Natural killer cell treated with Interleukin-12 subunit alpha and Interleukin-12 subunit beta and Interleukin-15 and Interleukin-18, amount 100 ng/mL, for 72 hours (primary cell): Measurements from ENCODE around the gene PTPN2. TPM values are rescaled to one million over a fixed set of nuclear protein-coding genes. Genes with fewer than 3 reads are reported as not detected.
A peak's percentile ranks its signal among the peaks of the same experiment; 100 is the strongest.

Source experiments
- ATAC-seq, 2 donors: fragments of 150-1000 bp; cut with Tn5 transposase in 1 of 2; sonication (Bioruptor Pico), chemical (Tn5 transposase) in 1 of 2; 2 replicates each; pipeline ENCODE4 v1.10.0; 2021
- DNase-seq: peaks from one replicate; pipeline ENCODE4 v3.0.0; 2022; ENCODE audit warnings: low spot score
- H3K27ac Mint-ChIP-seq, 2 donors: 1 replicate in 1 of 2; 2 replicates in 1 of 2; pipeline ENCODE4 v1.8.0; 2022; ENCODE audit warnings: mixed read lengths in 2 of 2, mild to moderate bottlenecking in 1 of 2, moderate library complexity in 1 of 2
- H3K27me3 Mint-ChIP-seq, 2 donors: 1 replicate in 1 of 2; 2 replicates in 1 of 2; pipeline ENCODE4 v1.8.0; 2022; ENCODE audit warnings: mixed read lengths in 2 of 2
- H3K36me3 Mint-ChIP-seq: one replicate; pipeline ENCODE4 v1.8.0; 2022; ENCODE audit warnings: mixed read lengths
- H3K4me1 Mint-ChIP-seq, 2 donors: 1 replicate in 1 of 2; 2 replicates in 1 of 2; pipeline ENCODE4 v1.8.0; 2022; ENCODE audit warnings: low read depth in 2 of 2, mixed read lengths in 2 of 2, mild to moderate bottlenecking in 1 of 2
- H3K4me3 Mint-ChIP-seq: one replicate; pipeline ENCODE4 v1.8.0; 2022; ENCODE audit warnings: mixed read lengths
- H3K9me3 Mint-ChIP-seq: 2 replicates; pipeline ENCODE4 v1.8.0; 2022; ENCODE audit warnings: mixed read lengths
- total RNA-seq, 2 donors: library from RNA; stranded (reverse); gene quantifications; one replicate each; pipeline ENCODE4 v1.2.3, GENCODE V29; 2022

The PTPN2 gene
- total RNA-seq, 2 donors from 2014 or later = 151 to 156 TPM

- ATAC-seq = peak; percentile 51 to 76
- Mint-ChIP-seq H3K27me3 (no peaks in the 10 kb centered on the region), H3K4me3 (peak overlapping the region; percentile 78), H3K36me3 (peaks cover 50% of the 10 kb centered on the region), H3K4me1 (peaks cover 57 to 64% of the 10 kb centered on the region in 2 donors), H3K9me3 (no peaks in the 10 kb centered on the region), H3K27ac (peak overlapping the region; percentile 82 to 91)
- DNase-seq = no peak
Observed at GRCh38 chr18:12819841-12820240, 64.2 kb downstream of the PTPN2 start.

- Mint-ChIP-seq H3K36me3 (peaks cover 50% of the 10 kb centered on the region), H3K27ac (peak overlapping the region; percentile 82 to 91), H3K9me3 (no peaks in the 10 kb centered on the region), H3K4me3 (peak overlapping the region; percentile 78), H3K4me1 (peaks cover 59 to 63% of the 10 kb centered on the region in 2 donors), H3K27me3 (no peaks in the 10 kb centered on the region)
- DNase-seq (peak; percentile 81), ATAC-seq (peak; percentile 97 to 99)
Observed at GRCh38 chr18:12819322-12819721, 64.7 kb downstream of the PTPN2 start.

GRCh38 chr18:12818243-12818642, 65.8 kb downstream of the PTPN2 start:
- Mint-ChIP-seq H3K4me3 (peak overlapping the region; percentile 44), H3K36me3 (peaks cover 48% of the 10 kb centered on the region), H3K9me3 (no peaks in the 10 kb centered on the region), H3K27me3 (no peaks in the 10 kb centered on the region), H3K27ac (peak overlapping the region; percentile 82 to 91), H3K4me1 (peaks cover 56 to 60% of the 10 kb centered on the region in 2 donors)
- no peak for DNase-seq
- ATAC-seq = no peak

- H3K4me3 Mint-ChIP-seq = peak overlapping the region; percentile 23
- H3K27me3 Mint-ChIP-seq = no peaks in the 10 kb centered on the region
- peak overlapping the region; percentile 60 to 91 for H3K27ac Mint-ChIP-seq
- DNase-seq (no peak), ATAC-seq (no peak)
- H3K4me1 Mint-ChIP-seq = peaks cover 46 to 53% of the 10 kb centered on the region in 2 donors
- H3K9me3 Mint-ChIP-seq = no peaks in the 10 kb centered on the region
- peaks cover 36% of the 10 kb centered on the region for H3K36me3 Mint-ChIP-seq
Observed at GRCh38 chr18:12816451-12816850, 67.6 kb downstream of the PTPN2 start.

GRCh38 chr18:12811191-12811950, 72.7 kb downstream of the PTPN2 start:
- DNase-seq (no peak), ATAC-seq (peak in 1 of 2 donors; percentile 43)
- Mint-ChIP-seq H3K36me3 (peaks cover 45% of the 10 kb centered on the region), H3K27me3 (no peaks in the 10 kb centered on the region), H3K9me3 (no peaks in the 10 kb centered on the region), H3K27ac (peak overlapping the region; percentile 22 to 72), H3K4me3 (no peak overlapping the region), H3K4me1 (peaks cover 24 to 47% of the 10 kb centered on the region in 2 donors)

- H3K27ac Mint-ChIP-seq = peak overlapping the region in 1 of 2 donors; percentile 65
- no peak overlapping the region for H3K4me3 Mint-ChIP-seq
- peaks cover 27 to 47% of the 10 kb centered on the region in 2 donors for H3K4me1 Mint-ChIP-seq
- H3K9me3 Mint-ChIP-seq = peaks cover 5% of the 10 kb centered on the region
- H3K36me3 Mint-ChIP-seq = peaks cover 49% of the 10 kb centered on the region
- H3K27me3 Mint-ChIP-seq = no peaks in the 10 kb centered on the region
- ATAC-seq (no peak), DNase-seq (no peak)
Observed at GRCh38 chr18:12803069-12803936, 80.7 kb downstream of the PTPN2 start.

GRCh38 chr18:12802538-12802937, 81.5 kb downstream of the PTPN2 start:
- ATAC-seq = no peak
- Mint-ChIP-seq H3K4me3 (no peak overlapping the region), H3K36me3 (peaks cover 47% of the 10 kb centered on the region), H3K9me3 (peaks cover 5% of the 10 kb centered on the region), H3K4me1 (peaks cover 27 to 47% of the 10 kb centered on the region in 2 donors), H3K27ac (peak overlapping the region in 1 of 2 donors; percentile 65), H3K27me3 (no peaks in the 10 kb centered on the region)
- DNase-seq = no peak

- Mint-ChIP-seq H3K4me1 (peaks cover 0 to 16% of the 10 kb centered on the region in 2 donors), H3K27me3 (no peaks in the 10 kb centered on the region), H3K9me3 (no peaks in the 10 kb centered on the region), H3K27ac (no peak overlapping the region), H3K4me3 (no peak overlapping the region), H3K36me3 (peaks cover 7% of the 10 kb centered on the region)
- ATAC-seq (no peak), DNase-seq (no peak)
Observed at GRCh38 chr18:12796448-12796847, 87.6 kb downstream of the PTPN2 start.

GRCh38 chr18:12791610-12792009, 92.4 kb downstream of the PTPN2 start:
- peaks cover 0 to 9% of the 10 kb centered on the region in 2 donors for H3K4me1 Mint-ChIP-seq
- H3K4me3 Mint-ChIP-seq = no peak overlapping the region
- DNase-seq (no peak), ATAC-seq (peak in 1 of 2 donors; percentile 48)
- H3K27me3 Mint-ChIP-seq = no peaks in the 10 kb centered on the region
- H3K9me3 Mint-ChIP-seq = no peaks in the 10 kb centered on the region
- no peak overlapping the region for H3K27ac Mint-ChIP-seq
- no peaks in the 10 kb centered on the region for H3K36me3 Mint-ChIP-seq

GRCh38 chr18:12786669-12787068, 97.4 kb downstream of the PTPN2 start:
- ATAC-seq (no peak), DNase-seq (no peak)
- Mint-ChIP-seq H3K4me3 (no peak overlapping the region), H3K27me3 (no peaks in the 10 kb centered on the region), H3K36me3 (peaks cover 6% of the 10 kb centered on the region), H3K27ac (peak overlapping the region in 1 of 2 donors; percentile 62), H3K9me3 (no peaks in the 10 kb centered on the region), H3K4me1 (peaks cover 0 to 23% of the 10 kb centered on the region in 2 donors)

- Mint-ChIP-seq H3K36me3 (peaks cover 6% of the 10 kb centered on the region), H3K27me3 (no peaks in the 10 kb centered on the region), H3K9me3 (no peaks in the 10 kb centered on the region), H3K27ac (peak overlapping the region in 1 of 2 donors; percentile 24), H3K4me3 (no peak overlapping the region), H3K4me1 (peaks cover 0 to 18% of the 10 kb centered on the region in 2 donors)
- ATAC-seq = no peak
- no peak for DNase-seq
Observed at GRCh38 chr18:12783524-12783923, 100.5 kb downstream of the PTPN2 start.

- H3K9me3 Mint-ChIP-seq = no peaks in the 10 kb centered on the region
- H3K36me3 Mint-ChIP-seq = peaks cover 6% of the 10 kb centered on the region
- H3K4me1 Mint-ChIP-seq = peaks cover 0 to 18% of the 10 kb centered on the region in 2 donors
- no peak for ATAC-seq
- no peak overlapping the region for H3K4me3 Mint-ChIP-seq
- H3K27me3 Mint-ChIP-seq = no peaks in the 10 kb centered on the region
- no peak for DNase-seq
- peak overlapping the region in 1 of 2 donors; percentile 24 for H3K27ac Mint-ChIP-seq
Observed at GRCh38 chr18:12782521-12782920, 101.5 kb downstream of the PTPN2 start.

- Mint-ChIP-seq H3K4me3 (no peak overlapping the region), H3K27me3 (no peaks in the 10 kb centered on the region), H3K4me1 (peaks cover 15 to 33% of the 10 kb centered on the region in 2 donors), H3K27ac (no peak overlapping the region), H3K36me3 (peaks cover 20% of the 10 kb centered on the region), H3K9me3 (peaks cover 3% of the 10 kb centered on the region)
- DNase-seq (no peak), ATAC-seq (no peak)
Observed at GRCh38 chr18:12779456-12779855, 104.6 kb downstream of the PTPN2 start.

- H3K36me3 Mint-ChIP-seq = peaks cover 20% of the 10 kb centered on the region
- H3K4me3 Mint-ChIP-seq = no peak overlapping the region
- H3K27ac Mint-ChIP-seq = no peak overlapping the region
- H3K9me3 Mint-ChIP-seq = peaks cover 3% of the 10 kb centered on the region
- ATAC-seq = no peak
- no peaks in the 10 kb centered on the region for H3K27me3 Mint-ChIP-seq
- peaks cover 15 to 31% of the 10 kb centered on the region in 2 donors for H3K4me1 Mint-ChIP-seq
- no peak for DNase-seq
Observed at GRCh38 chr18:12779043-12779442, 105.0 kb downstream of the PTPN2 start.
